NT2/D1 (cell line): ENCODE measurements around the gene ADCY9.

Experiments
- DNase-seq: peaks from one replicate; pipeline ENCODE4 v3.0.0-alpha.2; 2011; ENCODE audit warnings: low read depth, low spot score
- H3K27me3 ChIP-seq: 2 replicates; pipeline ENCODE4 v1.6.0; 2011; ENCODE audit warnings: mild to moderate bottlenecking; ENCODE audit not compliant: insufficient read length, insufficient read depth
- H3K36me3 ChIP-seq: 2 replicates; pipeline ENCODE4 v1.6.1; 2011; ENCODE audit warnings: mild to moderate bottlenecking, low read length, mixed read lengths; ENCODE audit not compliant: insufficient read depth, insufficient read length
- H3K4me1 ChIP-seq: 2 replicates; pipeline ENCODE4 v1.5.1; 2011; ENCODE audit not compliant: insufficient read depth, insufficient read length
- H3K4me3 ChIP-seq: 2 replicates; pipeline ENCODE4 v1.5.1; 2011; ENCODE audit warnings: low read depth; ENCODE audit not compliant: insufficient read length
- H3K9ac ChIP-seq: 2 replicates; pipeline ENCODE4 v1.6.0; 2011; ENCODE audit warnings: low read depth; ENCODE audit not compliant: insufficient read length
- H3K9me3 ChIP-seq: 2 replicates; pipeline ENCODE4 v1.5.1; 2011; ENCODE audit warnings: mild to moderate bottlenecking, low read length; ENCODE audit not compliant: insufficient read depth
- SUZ12 ChIP-seq: IDR thresholded peaks from 2 replicates; pipeline ENCODE4 v1.6.1; 2011; ENCODE audit not compliant: insufficient read length, insufficient read depth; ENCODE audit errors: extremely low read depth
- YY1 ChIP-seq: IDR thresholded peaks from 2 replicates; pipeline ENCODE4 v1.6.1; 2011; ENCODE audit not compliant: insufficient read length, insufficient read depth
- ZNF274 ChIP-seq: IDR thresholded peaks from 2 replicates; pipeline ENCODE4 v1.6.1; 2011; ENCODE audit warnings: mild to moderate bottlenecking, low read depth, low read length

Gene ADCY9

DNA sequence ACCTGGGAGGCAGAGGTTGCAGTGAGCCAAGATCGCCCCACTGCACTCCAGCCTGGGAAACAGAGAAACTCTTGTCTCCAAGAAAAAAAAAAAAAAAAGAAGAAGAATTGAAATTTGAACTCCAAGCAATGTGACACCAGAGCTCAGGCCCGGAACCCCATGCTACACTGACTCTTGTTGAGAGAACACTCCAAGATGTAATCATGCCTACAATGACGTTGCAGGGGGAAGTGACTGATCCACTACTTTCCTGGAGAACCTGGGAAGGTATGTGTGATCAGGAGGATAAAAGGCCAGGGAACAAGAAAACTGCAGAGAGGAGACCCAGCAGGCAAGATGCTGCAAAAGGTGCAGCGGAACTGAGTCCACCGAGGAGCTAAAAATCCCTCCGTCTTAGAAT, 57.9 kb downstream of the ADCY9 start:
- Histone ChIP-seq H3K9ac (no peak overlapping the region), H3K4me1 (peaks cover 6% of the 10 kb centered on the region), H3K4me3 (no peak overlapping the region), H3K9me3 (peaks cover 11% of the 10 kb centered on the region; the same call in 1 of the 2 replicates), H3K36me3 (no peaks in the 10 kb centered on the region), H3K27me3 (no peaks in the 10 kb centered on the region)
- DNase-seq: no peak
- no peak for TF ChIP-seq SUZ12
- no peak for TF ChIP-seq ZNF274
- TF ChIP-seq YY1: no peak

DNA sequence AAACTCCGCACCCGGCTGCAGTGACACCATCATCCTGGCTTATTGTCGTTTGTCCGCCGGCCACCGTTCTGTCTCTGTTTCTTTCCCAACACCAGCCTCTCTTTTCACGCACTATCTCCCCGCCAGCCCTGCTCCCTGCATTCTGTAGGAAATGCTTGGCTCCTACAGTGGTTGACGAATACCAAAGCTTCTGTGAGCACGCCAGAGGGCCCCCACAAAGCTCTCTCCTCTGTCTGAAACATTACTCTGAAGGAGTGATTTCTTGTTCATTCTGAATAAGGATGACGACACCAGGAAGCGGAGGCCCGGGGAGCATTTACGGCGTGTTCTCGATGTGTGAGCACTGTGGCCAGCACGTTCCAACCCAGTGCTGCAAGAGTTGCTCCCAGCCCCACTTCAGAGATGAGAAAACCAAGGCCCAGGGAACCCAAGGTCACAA, 58.8 kb downstream of the ADCY9 start:
- Histone ChIP-seq H3K4me3 (no peak overlapping the region), H3K4me1 (peaks cover 6% of the 10 kb centered on the region), H3K36me3 (no peaks in the 10 kb centered on the region), H3K27me3 (no peaks in the 10 kb centered on the region), H3K9ac (no peak overlapping the region), H3K9me3 (peaks cover 11% of the 10 kb centered on the region; the same call in 1 of the 2 replicates)
- DNase-seq: no peak
- TF ChIP-seq ZNF274: no peak
- TF ChIP-seq SUZ12: no peak
- no peak for TF ChIP-seq YY1

DNA sequence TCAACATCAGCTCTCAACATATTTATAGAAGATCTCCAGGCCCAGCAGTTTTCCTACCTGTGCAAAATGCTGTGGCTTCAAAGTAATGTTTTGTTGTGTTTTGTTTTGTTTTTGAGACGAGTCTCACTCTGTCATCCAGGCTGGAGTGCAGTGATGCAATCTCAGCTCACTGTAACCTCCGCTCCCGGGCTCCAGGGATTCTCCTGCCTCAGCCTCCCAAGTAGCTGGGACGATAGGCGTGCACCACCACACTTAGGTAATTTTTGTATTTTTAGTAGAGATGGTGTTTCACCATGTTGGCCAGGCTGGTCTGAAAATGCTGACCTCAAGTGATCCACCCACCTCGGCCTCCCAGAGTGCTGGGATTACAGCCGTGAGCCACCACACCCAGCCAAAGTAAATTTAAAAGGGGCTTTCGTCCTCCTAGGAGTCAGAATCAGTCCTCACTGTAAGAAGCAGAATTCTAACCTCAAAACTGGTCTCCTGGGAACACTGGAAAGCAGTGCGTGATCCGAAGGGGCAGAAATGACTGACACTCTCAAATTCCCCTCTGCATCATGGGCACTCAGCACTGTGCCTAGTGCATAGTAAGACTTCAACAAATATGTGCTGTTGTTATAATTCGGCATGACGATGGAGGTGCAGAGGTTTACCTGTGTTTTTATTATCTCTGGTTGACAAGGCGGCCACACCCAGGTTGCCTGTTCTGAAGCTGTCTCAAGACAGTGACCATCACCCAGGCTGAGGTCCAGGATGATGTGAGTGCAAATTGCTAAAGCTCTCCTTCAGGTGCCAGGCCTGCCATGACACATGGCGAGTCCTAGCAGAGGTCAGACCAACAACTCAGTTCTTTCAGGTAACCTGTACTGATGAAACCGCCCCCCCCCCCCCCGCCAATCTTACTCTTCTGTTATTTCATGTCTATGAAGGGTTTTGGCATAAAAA, 59.8 kb downstream of the ADCY9 start:
- Histone ChIP-seq H3K4me1 (peaks cover 6% of the 10 kb centered on the region), H3K4me3 (no peak overlapping the region), H3K9me3 (peaks cover 5% of the 10 kb centered on the region; the same call in 1 of the 2 replicates), H3K27me3 (no peaks in the 10 kb centered on the region), H3K9ac (no peak overlapping the region), H3K36me3 (no peaks in the 10 kb centered on the region)
- TF ChIP-seq YY1 (no peak), SUZ12 (no peak), ZNF274 (no peak)
- DNase-seq: no peak

DNA sequence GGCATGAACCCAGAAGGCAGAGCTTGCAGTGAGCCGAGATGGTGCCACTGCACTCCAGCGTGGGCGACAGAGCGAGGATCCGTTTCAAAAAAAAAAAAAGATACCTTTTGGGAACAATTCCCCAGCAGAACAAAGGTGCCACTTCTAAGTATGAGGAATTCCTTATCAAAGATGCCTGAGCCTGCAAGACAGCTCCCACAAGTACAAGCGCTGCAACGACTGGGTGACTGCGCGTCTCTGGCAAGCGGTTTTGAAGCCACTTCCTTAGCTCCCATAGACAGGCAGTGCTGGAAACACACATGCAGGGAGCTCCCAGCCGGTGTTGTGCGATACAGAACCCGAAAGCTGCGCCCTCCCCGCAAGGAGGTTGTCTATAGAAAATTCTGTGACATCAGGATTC, 60.5 kb downstream of the ADCY9 start:
- no peaks in the 10 kb centered on the region for H3K27me3 ChIP-seq
- no peak for DNase-seq
- peaks cover 6% of the 10 kb centered on the region for H3K4me1 ChIP-seq
- no peak for TF ChIP-seq YY1
- TF ChIP-seq SUZ12: no peak
- TF ChIP-seq ZNF274: no peak
- H3K9ac ChIP-seq: no peak overlapping the region
- no peaks in the 10 kb centered on the region for H3K36me3 ChIP-seq
- no peak overlapping the region for H3K4me3 ChIP-seq
- H3K9me3 ChIP-seq: no peaks in the 10 kb centered on the region; the same call in 1 of the 2 replicates

DNA sequence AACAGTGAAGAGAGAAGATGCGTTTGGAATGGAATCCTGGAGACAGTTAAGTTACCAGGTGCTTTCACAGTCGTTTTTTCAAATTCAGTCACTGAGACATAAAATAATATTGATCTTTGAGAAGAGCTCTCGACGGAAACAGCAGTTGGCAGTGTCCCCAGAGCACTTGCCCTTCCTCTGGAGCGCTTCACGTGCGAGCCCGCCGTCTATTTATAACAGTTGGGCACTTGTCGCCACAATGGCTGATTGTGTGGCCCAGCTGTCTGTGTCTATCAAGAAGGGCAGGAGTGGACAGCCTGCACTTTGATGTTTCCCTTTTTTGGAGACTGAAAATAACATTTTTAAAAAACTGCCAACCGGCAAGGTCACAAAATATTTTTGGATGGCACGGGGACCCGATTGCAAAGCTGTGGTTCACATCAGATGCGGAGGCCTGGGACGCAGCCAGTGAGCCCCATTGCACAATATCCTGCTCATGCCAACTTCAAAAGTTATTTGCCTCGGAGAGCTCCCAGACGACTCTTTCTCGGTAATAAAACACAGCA, 62.9 kb downstream of the ADCY9 start:
- no peak overlapping the region for H3K9ac ChIP-seq

DNA sequence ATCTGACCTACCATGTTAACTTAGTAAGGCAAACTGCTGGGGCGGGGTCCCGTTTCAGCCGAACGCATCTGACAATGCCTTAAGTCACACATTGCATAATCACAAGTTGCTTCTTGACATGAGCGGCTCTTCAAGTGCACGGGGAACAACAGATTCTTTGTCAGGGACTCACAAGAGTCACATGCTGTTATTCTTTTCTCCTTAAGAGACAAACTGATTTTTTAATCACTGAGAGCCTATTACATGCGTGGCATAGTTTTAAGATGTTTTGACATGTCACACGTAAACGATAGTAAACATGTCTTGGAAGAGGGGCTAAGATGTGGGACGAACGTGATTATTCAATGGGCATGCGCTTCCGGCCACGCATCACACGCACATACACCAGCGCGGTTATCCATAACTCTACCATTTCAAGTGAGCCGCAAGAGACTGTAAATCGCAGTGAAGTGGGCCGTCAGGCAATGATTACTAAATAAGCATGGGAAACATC, 63.4 kb downstream of the ADCY9 start:
- Histone ChIP-seq H3K36me3 (no peaks in the 10 kb centered on the region), H3K9me3 (no peaks in the 10 kb centered on the region), H3K4me1 (no peaks in the 10 kb centered on the region), H3K9ac (no peak overlapping the region), H3K4me3 (no peak overlapping the region), H3K27me3 (no peaks in the 10 kb centered on the region)
- DNase-seq: no peak
- TF ChIP-seq SUZ12 (no peak), YY1 (no peak), ZNF274 (no peak)

More for the DNA sequence above, 62.9 kb downstream of the ADCY9 start:
- TF ChIP-seq ZNF274: no peak
- TF ChIP-seq YY1: no peak
- H3K4me1 ChIP-seq: peaks cover 2% of the 10 kb centered on the region
- no peaks in the 10 kb centered on the region for H3K9me3 ChIP-seq
- no peaks in the 10 kb centered on the region for H3K36me3 ChIP-seq
- no peaks in the 10 kb centered on the region for H3K27me3 ChIP-seq
- H3K4me3 ChIP-seq: no peak overlapping the region
- no peak for DNase-seq

DNA sequence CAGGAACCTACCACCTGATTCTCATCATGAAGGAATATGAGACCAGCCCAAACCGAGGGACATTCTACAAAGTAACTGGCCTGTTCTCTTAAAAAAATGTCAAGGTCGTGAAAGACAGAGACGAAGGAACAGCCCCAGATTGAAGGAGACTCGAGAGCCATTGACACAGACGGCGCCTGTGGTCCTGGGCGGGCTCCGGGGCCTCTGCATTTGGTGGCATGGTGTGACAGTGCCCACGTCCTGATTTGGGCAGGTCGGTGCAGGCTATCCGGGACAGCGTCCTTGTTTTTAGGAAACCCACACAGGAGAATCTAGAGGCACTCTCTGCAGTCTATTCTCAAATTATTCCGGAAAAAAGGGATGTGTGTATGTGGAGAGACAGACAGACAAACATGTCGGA, 64.1 kb downstream of the ADCY9 start:
- Histone ChIP-seq H3K9me3 (no peaks in the 10 kb centered on the region), H3K36me3 (no peaks in the 10 kb centered on the region), H3K9ac (peak overlapping the region; percentile 5), H3K4me1 (no peaks in the 10 kb centered on the region), H3K27me3 (no peaks in the 10 kb centered on the region), H3K4me3 (no peak overlapping the region)
- DNase-seq: no peak
- no peak for TF ChIP-seq SUZ12
- no peak for TF ChIP-seq YY1
- no peak for TF ChIP-seq ZNF274
